Fibroblast of mammary gland (primary cell): ENCODE data around the gene PAQR9.

Experiments used
- DNase-seq: peaks from one replicate; pipeline ENCODE4 v3.0.0-alpha.2; 2010; ENCODE audit warnings: low read depth
- H3K4me3 ChIP-seq: 2 replicates; pipeline ENCODE4 v1.5.1; 2011; ENCODE audit warnings: low read depth, mild to moderate bottlenecking, low read length, moderate library complexity; ENCODE audit not compliant: control insufficient read depth
- CTCF ChIP-seq: conservative IDR thresholded peaks from 2 replicates; pipeline ENCODE4 v1.5.1; 2011; ENCODE audit warnings: low read depth, low read length, inconsistent platforms; ENCODE audit not compliant: control insufficient read depth, insufficient read depth

Gene PAQR9

GRCh38 chr3:142935963-142936362 is 27.5 kb downstream of the PAQR9 start:
- H3K4me3 ChIP-seq: no peak overlapping the region
- TF ChIP-seq CTCF: no peak
- DNase-seq: no peak

GRCh38 chr3:142934887-142935269 is 28.6 kb downstream of the PAQR9 start:
- no peak overlapping the region for H3K4me3 ChIP-seq
- no peak for TF ChIP-seq CTCF

DNA sequence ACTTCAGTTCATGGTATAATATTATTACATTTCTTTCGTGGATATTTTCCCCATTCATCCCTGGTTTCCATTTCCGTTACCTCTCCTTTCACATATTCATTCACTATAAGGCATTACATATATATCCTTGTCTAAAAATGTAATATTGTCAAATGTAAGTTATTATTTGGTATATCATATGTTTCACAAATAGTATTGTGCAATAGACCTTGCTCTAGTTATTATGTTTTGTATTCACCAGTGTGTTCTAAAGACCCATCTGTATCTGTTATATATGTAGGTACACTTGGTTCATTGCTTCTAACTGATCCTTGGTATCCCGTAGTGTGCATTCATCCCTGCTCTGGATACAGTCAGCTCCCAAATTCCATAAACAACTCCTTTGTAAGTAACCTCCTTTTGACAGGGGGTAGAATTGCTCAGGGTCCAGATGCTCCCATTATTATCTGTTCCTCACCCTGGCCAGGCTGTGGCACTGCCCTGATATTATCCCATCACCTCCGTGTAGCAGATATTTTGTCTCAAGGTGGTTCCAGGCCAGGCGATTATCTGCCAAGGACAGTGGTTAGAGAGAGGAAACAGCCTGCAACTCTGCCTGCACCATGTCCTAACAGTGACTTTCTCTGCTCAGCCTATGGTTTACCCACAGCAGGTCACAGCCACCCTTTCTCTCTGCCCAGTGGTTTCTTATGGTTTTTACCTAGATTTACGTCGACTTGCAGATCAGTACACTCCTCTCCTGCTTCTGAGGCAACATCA is 29.2 kb downstream of the PAQR9 start:
- no peak for DNase-seq
- TF ChIP-seq CTCF: no peak
- no peak overlapping the region for H3K4me3 ChIP-seq

More at GRCh38 chr3:142934887-142935269, 28.6 kb downstream of the PAQR9 start:
- DNase-seq: no peak

- H3K4me3 ChIP-seq: no peak overlapping the region
- TF ChIP-seq CTCF: peak; percentile 6
- DNase-seq: no peak
These were observed 32.3 kb downstream of the PAQR9 start for GRCh38 chr3:142931222-142931621.

DNA sequence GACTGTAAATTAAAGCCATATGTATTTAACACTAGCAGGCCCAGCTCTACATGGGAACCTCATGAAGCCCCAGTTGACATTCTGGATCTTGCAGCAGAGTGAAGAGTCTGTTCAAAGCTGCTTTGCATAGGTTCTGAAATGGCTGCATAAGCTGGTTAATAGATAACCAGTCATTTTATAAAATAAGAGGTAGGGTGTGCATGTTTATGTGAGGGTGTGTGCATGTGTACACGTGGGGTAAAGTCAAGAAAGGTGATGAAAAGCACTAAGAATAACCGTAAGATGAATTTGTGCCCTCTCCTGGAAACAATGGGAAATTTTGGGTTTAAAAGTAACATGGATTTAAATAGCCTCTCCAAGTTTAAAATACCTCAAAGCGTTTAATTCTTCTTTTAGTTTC is 33.0 kb downstream of the PAQR9 start:
- peak; percentile 19 for TF ChIP-seq CTCF
- no peak overlapping the region for H3K4me3 ChIP-seq
- DNase-seq: peak; percentile 20

- no peak for TF ChIP-seq CTCF
- no peak for DNase-seq
These were observed 33.6 kb downstream of the PAQR9 start for GRCh38 chr3:142929890-142930289.

More at GRCh38 chr3:142929890-142930289, 33.6 kb downstream of the PAQR9 start:
- H3K4me3 ChIP-seq: no peak overlapping the region
